ENCODE measurements around the gene UBE2B.

UBE2B gene

GRCh38 chr5:134436523-134437339 lies 65.4 kb downstream of the UBE2B start:
- DNase-seq (ENCODE audit: extremely low read depth in 1 of 2, low read depth in 1 of 2): peak; percentile 35 to 45

- no peak for DNase-seq (ENCODE audit: extremely low read depth in 1 of 2, low read depth in 1 of 2)
Observed at GRCh38 chr5:134437340-134437846, 66.0 kb downstream of the UBE2B start.

- DNase-seq (ENCODE audit: extremely low read depth in 1 of 2, low read depth in 1 of 2): no peak
Observed at GRCh38 chr5:134437847-134438581, 66.6 kb downstream of the UBE2B start.

GRCh38 chr5:134438721-134439123 lies 67.4 kb downstream of the UBE2B start:
- DNase-seq (ENCODE audit: extremely low read depth in 1 of 2, low read depth in 1 of 2): no peak

GRCh38 chr5:134439210-134439654 lies 67.9 kb downstream of the UBE2B start:
- DNase-seq (ENCODE audit: extremely low read depth in 1 of 2, low read depth in 1 of 2): no peak

GRCh38 chr5:134440201-134440755 lies 68.9 kb downstream of the UBE2B start:
- DNase-seq (ENCODE audit: extremely low read depth in 1 of 2, low read depth in 1 of 2): no peak
